ENCODE data around the gene GAA.

The GAA gene

GRCh38 chr17:80119271-80119791 is 17.9 kb downstream of the GAA start:
- DNase-seq = peak; percentile 68

GRCh38 chr17:80119839-80120238 is 18.5 kb downstream of the GAA start:
- DNase-seq = no peak

- no peak for DNase-seq
These were observed 20.7 kb downstream of the GAA start for GRCh38 chr17:80122026-80122575.

- DNase-seq = no peak
These were observed 21.6 kb downstream of the GAA start for GRCh38 chr17:80122926-80123505.

GRCh38 chr17:80123791-80124190 is 22.4 kb downstream of the GAA start:
- no peak for DNase-seq

GRCh38 chr17:80124351-80124981 is 23.1 kb downstream of the GAA start:
- peak; percentile 65 for DNase-seq

GRCh38 chr17:80125656-80126448 is 24.5 kb downstream of the GAA start:
- no peak for DNase-seq

GRCh38 chr17:80126449-80126715 is 25.0 kb downstream of the GAA start:
- DNase-seq = no peak

GRCh38 chr17:80129006-80129565 is 27.7 kb downstream of the GAA start:
- no peak for DNase-seq

- DNase-seq = no peak
These were observed 29.6 kb downstream of the GAA start for GRCh38 chr17:80130992-80131391.

GRCh38 chr17:80132906-80133625 is 31.7 kb downstream of the GAA start:
- no peak for DNase-seq

- no peak for DNase-seq
These were observed 32.2 kb downstream of the GAA start for GRCh38 chr17:80133626-80133970.

GRCh38 chr17:80137131-80137530 is 35.8 kb downstream of the GAA start:
- no peak for DNase-seq

- DNase-seq = no peak
These were observed 37.6 kb downstream of the GAA start for GRCh38 chr17:80138856-80139426.

GRCh38 chr17:80141463-80142165 is 40.2 kb downstream of the GAA start:
- no peak for DNase-seq

- DNase-seq = no peak
These were observed 41.5 kb downstream of the GAA start for GRCh38 chr17:80142929-80143328.

- no peak for DNase-seq
These were observed 44.0 kb downstream of the GAA start for GRCh38 chr17:80145076-80146075.

GRCh38 chr17:80146121-80147034 is 45.0 kb downstream of the GAA start:
- peak; percentile 53 for DNase-seq

GRCh38 chr17:80147035-80147822 is 45.8 kb downstream of the GAA start, which contains the start of gene EIF4A3:
Gene EIF4A3, minus strand, starts transcription at chr17:80147128. Its CDS starts 167 bp downstream, at chr17:80146961.
- peak; percentile 96 for DNase-seq

All from retina (tissue), 1 donor.